HepG2 (cell line): ENCODE measurements around the gene CHST4. TPM values are rescaled to one million over a fixed set of nuclear protein-coding genes. Genes with fewer than 3 reads are reported as not detected.
A peak's percentile ranks its signal among the peaks of the same experiment; 100 is the strongest.

Experiments used
- ARID4A ChIP-seq: sonication (generic); formaldehyde crosslinking; IDR thresholded peaks from 2 replicates; pipeline ENCODE4 v1.5.0; 2020; ENCODE audit warnings: mild to moderate bottlenecking, missing genetic modification reagents, borderline replicate concordance
- GATAD1 ChIP-seq: IDR thresholded peaks from 2 replicates; pipeline ENCODE4 v1.6.1; 2016; ENCODE audit warnings: missing genetic modification reagents, missing compliant biosample characterization
- GMEB2 ChIP-seq: IDR thresholded peaks from 2 replicates; pipeline ENCODE4 v1.6.1; 2016; ENCODE audit warnings: missing biosample characterization, missing genetic modification reagents, low read depth
- HMG20B ChIP-seq: conservative IDR thresholded peaks from 2 replicates; pipeline ENCODE4 v1.6.1; 2016; ENCODE audit warnings: missing genetic modification reagents, missing compliant biosample characterization
- MIER3 ChIP-seq: IDR thresholded peaks from 2 replicates; pipeline ENCODE4 v1.6.1; 2016; ENCODE audit warnings: missing compliant biosample characterization, borderline replicate concordance
- ZMYM3 ChIP-seq: sonication (generic); formaldehyde crosslinking; IDR thresholded peaks from 2 replicates; pipeline ENCODE4 v1.5.1; 2020; ENCODE audit warnings: mild to moderate bottlenecking, missing genetic modification reagents
- ZNF10 ChIP-seq: sonication (generic); formaldehyde crosslinking; IDR thresholded peaks from 2 replicates; pipeline ENCODE4 v1.4.0; 2020; ENCODE audit warnings: mild to moderate bottlenecking, low read depth, missing genetic modification reagents, borderline replicate concordance
- ZNF17 ChIP-seq: sonication (generic); formaldehyde crosslinking; IDR thresholded peaks from 2 replicates; pipeline ENCODE4 v1.5.0; 2020; ENCODE audit warnings: mild to moderate bottlenecking, missing genetic modification reagents
- ZNF264 ChIP-seq: sonication (generic); formaldehyde crosslinking; IDR thresholded peaks from 2 replicates; pipeline ENCODE4 v1.4.0; 2020; ENCODE audit warnings: missing genetic modification reagents
- ZNF329 ChIP-seq: sonication (generic); formaldehyde crosslinking; IDR thresholded peaks from 2 replicates; pipeline ENCODE4 v1.9.0; 2021; ENCODE audit warnings: low read depth, mild to moderate bottlenecking, missing genetic modification reagents
- ZNF382 ChIP-seq: sonication (generic); formaldehyde crosslinking; IDR thresholded peaks from 2 replicates; pipeline ENCODE4 v1.5.0; 2020; ENCODE audit warnings: missing genetic modification reagents, mild to moderate bottlenecking, borderline replicate concordance
- ZNF567 ChIP-seq: sonication (generic); formaldehyde crosslinking; IDR thresholded peaks from 2 replicates; pipeline ENCODE4 v1.8.1; 2023; ENCODE audit warnings: mild to moderate bottlenecking, missing genetic modification reagents, borderline replicate concordance
- polyA plus RNA-seq, 8 experiments: library from polyadenylated mRNA; depleted of rRNA in 3 of 8; stranded (reverse) in 7 of 8; unstranded in 1 of 8; fragments of >200 nt; fragmentation: Illumina TruSeq in 4 of 8; extraction: Trizol in 4 of 8; gene quantifications; 2 replicates each; pipeline versions ENCODE4 v1.2.1 to v1.2.3, GENCODE V29; 2011 to 2016; ENCODE audit warnings: low read depth in 4 of 8, missing spikeins in 1 of 8, mixed read lengths in 1 of 8; ENCODE audit not compliant: insufficient read depth in 1 of 8
- total RNA-seq, 5 experiments: library from RNA; depleted of rRNA; stranded (reverse); fragments of >200 nt; fragmentation: Illumina TruSeq; extraction: Trizol; gene quantifications; 2 replicates each; pipeline ENCODE4 v1.2.3, GENCODE V29; 2016; ENCODE audit warnings: low read depth in 1 of 5
- TF ChIP-seq, protein P1 (sequence below), 2 experiments: IDR thresholded peaks; 2 replicates each; pipeline ENCODE4 v1.6.1; 2011 to 2012; ENCODE audit warnings: low read length in 2 of 2, borderline replicate concordance in 1 of 2, low read depth in 1 of 2, mild to moderate bottlenecking in 1 of 2, moderate library complexity in 1 of 2
- TF ChIP-seq, protein P2 (sequence below): sonication (generic); formaldehyde crosslinking; IDR thresholded peaks from 2 replicates; pipeline ENCODE4 v1.5.0; 2020; ENCODE audit warnings: missing genetic modification reagents, mild to moderate bottlenecking, borderline replicate concordance
- TF ChIP-seq, protein P3 (sequence below): sonication (generic); formaldehyde crosslinking; IDR thresholded peaks from 2 replicates; pipeline ENCODE4 v1.4.0; 2020; ENCODE audit warnings: missing genetic modification reagents, borderline replicate concordance

Gene CHST4
- total and polyA plus RNA-seq, 2 of the 13 experiments (the other 11 are each of a cell fraction or from before 2014, with no cell fraction given) = not detected

GRCh38 chr16:71572497-71573116 is 46.4 kb downstream of the CHST4 start (continued):
- TF ChIP-seq, protein P1, sequence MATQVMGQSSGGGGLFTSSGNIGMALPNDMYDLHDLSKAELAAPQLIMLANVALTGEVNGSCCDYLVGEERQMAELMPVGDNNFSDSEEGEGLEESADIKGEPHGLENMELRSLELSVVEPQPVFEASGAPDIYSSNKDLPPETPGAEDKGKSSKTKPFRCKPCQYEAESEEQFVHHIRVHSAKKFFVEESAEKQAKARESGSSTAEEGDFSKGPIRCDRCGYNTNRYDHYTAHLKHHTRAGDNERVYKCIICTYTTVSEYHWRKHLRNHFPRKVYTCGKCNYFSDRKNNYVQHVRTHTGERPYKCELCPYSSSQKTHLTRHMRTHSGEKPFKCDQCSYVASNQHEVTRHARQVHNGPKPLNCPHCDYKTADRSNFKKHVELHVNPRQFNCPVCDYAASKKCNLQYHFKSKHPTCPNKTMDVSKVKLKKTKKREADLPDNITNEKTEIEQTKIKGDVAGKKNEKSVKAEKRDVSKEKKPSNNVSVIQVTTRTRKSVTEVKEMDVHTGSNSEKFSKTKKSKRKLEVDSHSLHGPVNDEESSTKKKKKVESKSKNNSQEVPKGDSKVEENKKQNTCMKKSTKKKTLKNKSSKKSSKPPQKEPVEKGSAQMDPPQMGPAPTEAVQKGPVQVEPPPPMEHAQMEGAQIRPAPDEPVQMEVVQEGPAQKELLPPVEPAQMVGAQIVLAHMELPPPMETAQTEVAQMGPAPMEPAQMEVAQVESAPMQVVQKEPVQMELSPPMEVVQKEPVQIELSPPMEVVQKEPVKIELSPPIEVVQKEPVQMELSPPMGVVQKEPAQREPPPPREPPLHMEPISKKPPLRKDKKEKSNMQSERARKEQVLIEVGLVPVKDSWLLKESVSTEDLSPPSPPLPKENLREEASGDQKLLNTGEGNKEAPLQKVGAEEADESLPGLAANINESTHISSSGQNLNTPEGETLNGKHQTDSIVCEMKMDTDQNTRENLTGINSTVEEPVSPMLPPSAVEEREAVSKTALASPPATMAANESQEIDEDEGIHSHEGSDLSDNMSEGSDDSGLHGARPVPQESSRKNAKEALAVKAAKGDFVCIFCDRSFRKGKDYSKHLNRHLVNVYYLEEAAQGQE (IDR thresholded peaks at IDR 0.05; ENCODE audit: borderline replicate concordance in 1 of 2, low read depth in 1 of 2, low read length in 2 of 2) = no peak
- TF ChIP-seq, protein P2, sequence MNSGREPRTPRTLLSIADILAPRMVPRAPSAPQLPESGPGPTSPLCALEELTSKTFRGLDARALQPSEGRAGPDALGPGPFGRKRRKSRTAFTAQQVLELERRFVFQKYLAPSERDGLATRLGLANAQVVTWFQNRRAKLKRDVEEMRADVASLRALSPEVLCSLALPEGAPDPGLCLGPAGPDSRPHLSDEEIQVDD (CRISPR knock-in tag) = no peak
- TF ChIP-seq ZNF264 (CRISPR knock-in tag) (peak; percentile 78), ZMYM3 (CRISPR knock-in tag) (peak; percentile 52; the same call in 1 of the 2 replicates), GMEB2 (no peak), ZNF17 (CRISPR knock-in tag) (no peak), HMG20B (CRISPR knock-in tag) (0 out of 2 replicates have a peak, but pooled peaks have one; percentile 33), ZNF382 (CRISPR knock-in tag) (no peak), ZNF329 (no peak), GATAD1 (CRISPR knock-in tag) (no peak; the same call in 1 of the 2 replicates), ZNF567 (CRISPR knock-in tag) (no peak; the same call in 1 of the 2 replicates), ZNF10 (CRISPR knock-in tag) (no peak), MIER3 (CRISPR knock-in tag) (peak; percentile 89; the same call in 1 of the 2 replicates), ARID4A (CRISPR knock-in tag) (no peak)
- TF ChIP-seq, protein P3, sequence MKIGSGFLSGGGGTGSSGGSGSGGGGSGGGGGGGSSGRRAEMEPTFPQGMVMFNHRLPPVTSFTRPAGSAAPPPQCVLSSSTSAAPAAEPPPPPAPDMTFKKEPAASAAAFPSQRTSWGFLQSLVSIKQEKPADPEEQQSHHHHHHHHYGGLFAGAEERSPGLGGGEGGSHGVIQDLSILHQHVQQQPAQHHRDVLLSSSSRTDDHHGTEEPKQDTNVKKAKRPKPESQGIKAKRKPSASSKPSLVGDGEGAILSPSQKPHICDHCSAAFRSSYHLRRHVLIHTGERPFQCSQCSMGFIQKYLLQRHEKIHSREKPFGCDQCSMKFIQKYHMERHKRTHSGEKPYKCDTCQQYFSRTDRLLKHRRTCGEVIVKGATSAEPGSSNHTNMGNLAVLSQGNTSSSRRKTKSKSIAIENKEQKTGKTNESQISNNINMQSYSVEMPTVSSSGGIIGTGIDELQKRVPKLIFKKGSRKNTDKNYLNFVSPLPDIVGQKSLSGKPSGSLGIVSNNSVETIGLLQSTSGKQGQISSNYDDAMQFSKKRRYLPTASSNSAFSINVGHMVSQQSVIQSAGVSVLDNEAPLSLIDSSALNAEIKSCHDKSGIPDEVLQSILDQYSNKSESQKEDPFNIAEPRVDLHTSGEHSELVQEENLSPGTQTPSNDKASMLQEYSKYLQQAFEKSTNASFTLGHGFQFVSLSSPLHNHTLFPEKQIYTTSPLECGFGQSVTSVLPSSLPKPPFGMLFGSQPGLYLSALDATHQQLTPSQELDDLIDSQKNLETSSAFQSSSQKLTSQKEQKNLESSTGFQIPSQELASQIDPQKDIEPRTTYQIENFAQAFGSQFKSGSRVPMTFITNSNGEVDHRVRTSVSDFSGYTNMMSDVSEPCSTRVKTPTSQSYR (CRISPR knock-in tag) = no peak; the same call in 1 of the 2 replicates
